SH-SY5Y (cell line): Measurements from ENCODE around the gene STK24.

Experiments used
- GATA2 ChIP-seq: IDR thresholded peaks from 2 replicates; pipeline ENCODE4 v1.6.1; 2011; ENCODE audit warnings: mild to moderate bottlenecking, low read depth, low read length
- GATA3 ChIP-seq: IDR thresholded peaks from 2 replicates; pipeline ENCODE4 v1.6.1; 2011; ENCODE audit warnings: low read depth, mild to moderate bottlenecking, low read length, moderate library complexity

DNA sequence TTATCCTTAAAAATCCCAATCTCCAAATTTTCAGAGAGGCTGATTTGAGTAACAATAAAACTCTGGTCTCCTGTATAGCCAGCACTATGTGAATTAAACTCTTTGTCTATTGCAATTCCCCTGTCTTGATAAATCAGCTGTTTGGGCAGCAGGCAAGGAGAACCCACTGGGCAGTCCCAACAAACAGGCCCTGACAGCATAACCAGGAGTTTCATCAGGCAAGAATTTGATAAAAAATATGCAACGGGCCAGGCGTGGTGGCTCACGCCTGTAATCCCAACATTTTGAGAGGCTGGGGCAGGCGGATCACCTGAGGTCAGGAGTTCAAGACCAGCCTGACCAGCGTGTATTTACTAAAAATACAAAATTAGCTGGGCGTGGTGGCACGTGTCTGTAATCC lies 42.1 kb downstream of the STK24 start:
- TF ChIP-seq GATA2 (no peak), GATA3 (no peak)
